Choroid plexus epithelial cell (primary cell): ENCODE results near the gene CBX8.

Source experiments
- DNase-seq: peaks from one replicate; pipeline ENCODE4 v3.0.0-alpha.2; 2010; ENCODE audit warnings: low read depth
- H3K4me3 ChIP-seq: 2 replicates; pipeline ENCODE4 v1.5.1; 2011; ENCODE audit warnings: low read depth, mild to moderate bottlenecking, control low read depth, low read length, moderate library complexity
- TF ChIP-seq, protein P1 (sequence below): conservative IDR thresholded peaks from 2 replicates; pipeline ENCODE4 v1.5.1; 2011; ENCODE audit warnings: low read depth, mild to moderate bottlenecking, control low read depth, inconsistent platforms, low read length, moderate library complexity

The CBX8 gene

DNA sequence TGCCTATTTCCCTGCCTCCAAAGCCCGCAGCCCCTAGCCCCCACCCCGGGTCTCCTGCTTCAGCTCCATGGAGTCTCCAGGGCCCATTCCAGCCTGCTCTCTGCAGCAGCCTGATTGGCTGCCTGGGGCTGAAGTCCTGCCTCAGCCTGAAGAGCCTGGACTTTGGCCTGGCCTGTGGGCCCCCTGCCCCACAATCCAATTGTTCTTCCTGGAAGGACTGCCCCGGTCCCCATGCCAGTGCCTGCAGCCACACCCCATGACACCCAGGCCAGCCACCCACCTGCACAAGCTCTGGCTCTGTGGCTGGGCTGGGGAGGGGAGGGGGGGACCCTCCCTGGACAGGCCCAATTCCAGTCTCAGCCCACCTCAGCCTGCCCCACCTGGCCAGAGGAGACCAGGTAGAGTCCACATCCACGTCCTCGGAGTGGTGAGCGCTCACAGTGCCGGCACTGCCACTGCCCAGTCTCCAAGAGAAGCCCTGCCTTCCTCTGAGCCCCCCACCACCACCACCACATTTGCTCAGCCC is 53.9 kb downstream of the CBX8 start:
- TF ChIP-seq, protein P1, sequence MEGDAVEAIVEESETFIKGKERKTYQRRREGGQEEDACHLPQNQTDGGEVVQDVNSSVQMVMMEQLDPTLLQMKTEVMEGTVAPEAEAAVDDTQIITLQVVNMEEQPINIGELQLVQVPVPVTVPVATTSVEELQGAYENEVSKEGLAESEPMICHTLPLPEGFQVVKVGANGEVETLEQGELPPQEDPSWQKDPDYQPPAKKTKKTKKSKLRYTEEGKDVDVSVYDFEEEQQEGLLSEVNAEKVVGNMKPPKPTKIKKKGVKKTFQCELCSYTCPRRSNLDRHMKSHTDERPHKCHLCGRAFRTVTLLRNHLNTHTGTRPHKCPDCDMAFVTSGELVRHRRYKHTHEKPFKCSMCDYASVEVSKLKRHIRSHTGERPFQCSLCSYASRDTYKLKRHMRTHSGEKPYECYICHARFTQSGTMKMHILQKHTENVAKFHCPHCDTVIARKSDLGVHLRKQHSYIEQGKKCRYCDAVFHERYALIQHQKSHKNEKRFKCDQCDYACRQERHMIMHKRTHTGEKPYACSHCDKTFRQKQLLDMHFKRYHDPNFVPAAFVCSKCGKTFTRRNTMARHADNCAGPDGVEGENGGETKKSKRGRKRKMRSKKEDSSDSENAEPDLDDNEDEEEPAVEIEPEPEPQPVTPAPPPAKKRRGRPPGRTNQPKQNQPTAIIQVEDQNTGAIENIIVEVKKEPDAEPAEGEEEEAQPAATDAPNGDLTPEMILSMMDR, result no peak
- no peak for DNase-seq
- no peak overlapping the region for H3K4me3 ChIP-seq

DNA sequence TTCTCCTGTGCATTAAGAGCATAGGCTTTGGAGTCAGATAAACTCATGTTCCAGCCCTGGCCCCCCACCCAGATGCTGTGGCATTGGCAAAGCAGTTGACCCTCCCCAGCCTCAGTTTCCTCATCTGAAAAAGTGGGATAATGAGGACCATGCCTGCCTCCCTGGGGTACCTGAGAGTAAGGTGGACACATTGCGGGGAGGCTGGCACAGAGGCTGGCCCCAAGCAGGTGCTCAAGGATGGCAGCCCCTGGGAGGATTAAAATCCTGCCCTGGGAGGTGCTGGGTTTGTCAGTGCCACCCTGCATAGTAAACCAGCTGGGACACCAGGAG is 54.3 kb downstream of the CBX8 start:
- no peak overlapping the region for H3K4me3 ChIP-seq
- TF ChIP-seq, protein P1, result no peak
- no peak for DNase-seq
